Measurements from ENCODE around the gene WDR5. TPM values are rescaled to one million over a fixed set of nuclear protein-coding genes. Genes with fewer than 3 reads are reported as not detected.

Gene WDR5
- total RNA-seq, 1 experiment from 2014 or later: 62.5 TPM

- DNase-seq (ENCODE audit: low spot score) (no peak), ATAC-seq (no peak)
- peaks cover 9% of the 10 kb centered on the region for H3K9me3 Mint-ChIP-seq
- TF ChIP-seq GTF2I (CRISPR knock-in tag; conservative IDR thresholded peaks at IDR 0.05): peak; percentile 30; the same call in 1 of the 2 replicates
- TF ChIP-seq, protein P1, sequence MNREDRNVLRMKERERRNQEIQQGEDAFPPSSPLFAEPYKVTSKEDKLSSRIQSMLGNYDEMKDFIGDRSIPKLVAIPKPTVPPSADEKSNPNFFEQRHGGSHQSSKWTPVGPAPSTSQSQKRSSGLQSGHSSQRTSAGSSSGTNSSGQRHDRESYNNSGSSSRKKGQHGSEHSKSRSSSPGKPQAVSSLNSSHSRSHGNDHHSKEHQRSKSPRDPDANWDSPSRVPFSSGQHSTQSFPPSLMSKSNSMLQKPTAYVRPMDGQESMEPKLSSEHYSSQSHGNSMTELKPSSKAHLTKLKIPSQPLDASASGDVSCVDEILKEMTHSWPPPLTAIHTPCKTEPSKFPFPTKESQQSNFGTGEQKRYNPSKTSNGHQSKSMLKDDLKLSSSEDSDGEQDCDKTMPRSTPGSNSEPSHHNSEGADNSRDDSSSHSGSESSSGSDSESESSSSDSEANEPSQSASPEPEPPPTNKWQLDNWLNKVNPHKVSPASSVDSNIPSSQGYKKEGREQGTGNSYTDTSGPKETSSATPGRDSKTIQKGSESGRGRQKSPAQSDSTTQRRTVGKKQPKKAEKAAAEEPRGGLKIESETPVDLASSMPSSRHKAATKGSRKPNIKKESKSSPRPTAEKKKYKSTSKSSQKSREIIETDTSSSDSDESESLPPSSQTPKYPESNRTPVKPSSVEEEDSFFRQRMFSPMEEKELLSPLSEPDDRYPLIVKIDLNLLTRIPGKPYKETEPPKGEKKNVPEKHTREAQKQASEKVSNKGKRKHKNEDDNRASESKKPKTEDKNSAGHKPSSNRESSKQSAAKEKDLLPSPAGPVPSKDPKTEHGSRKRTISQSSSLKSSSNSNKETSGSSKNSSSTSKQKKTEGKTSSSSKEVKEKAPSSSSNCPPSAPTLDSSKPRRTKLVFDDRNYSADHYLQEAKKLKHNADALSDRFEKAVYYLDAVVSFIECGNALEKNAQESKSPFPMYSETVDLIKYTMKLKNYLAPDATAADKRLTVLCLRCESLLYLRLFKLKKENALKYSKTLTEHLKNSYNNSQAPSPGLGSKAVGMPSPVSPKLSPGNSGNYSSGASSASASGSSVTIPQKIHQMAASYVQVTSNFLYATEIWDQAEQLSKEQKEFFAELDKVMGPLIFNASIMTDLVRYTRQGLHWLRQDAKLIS (CRISPR knock-in tag; IDR thresholded peaks at IDR 0.05; ENCODE audit: borderline replicate concordance): no peak
- 0 out of 2 replicates have a peak, but pooled peaks have one; percentile 18 for TF ChIP-seq ZNF121 (CRISPR knock-in tag; IDR thresholded peaks at IDR 0.05)
- no peak for TF ChIP-seq ESRRA (CRISPR knock-in tag; IDR thresholded peaks at IDR 0.05; ENCODE audit: borderline replicate concordance)
- no peak for TF ChIP-seq ELF4 (CRISPR knock-in tag; IDR thresholded peaks at IDR 0.05; ENCODE audit: low read depth)
- CTCF ChIA-PET: interaction anchor here (0.8 to 2.1 kb wide), 2 partner anchors 16 to 18 kb away, joined by 3 to 9 read pairs; no protein-coding TSS in a partner anchor
- POLR2A ChIA-PET: interaction anchor here (0.6 kb wide), 1 partner anchor 134 kb away, joined by 4 read pairs; no protein-coding TSS in a partner anchor
- peaks cover 6% of the 10 kb centered on the region for H3K36me3 Mint-ChIP-seq
- H3K4me3 Mint-ChIP-seq: no peak overlapping the region
- H3K27ac Mint-ChIP-seq: no peak overlapping the region
- no peaks in the 10 kb centered on the region; the same call in 1 of the 2 replicates for H3K27me3 Mint-ChIP-seq (ENCODE audit: low read depth)
- H3K4me1 Mint-ChIP-seq: peaks cover 6% of the 10 kb centered on the region
These were observed 51.2 kb downstream of the WDR5 start for GRCh38 chr9:134187110-134187531.

DNA sequence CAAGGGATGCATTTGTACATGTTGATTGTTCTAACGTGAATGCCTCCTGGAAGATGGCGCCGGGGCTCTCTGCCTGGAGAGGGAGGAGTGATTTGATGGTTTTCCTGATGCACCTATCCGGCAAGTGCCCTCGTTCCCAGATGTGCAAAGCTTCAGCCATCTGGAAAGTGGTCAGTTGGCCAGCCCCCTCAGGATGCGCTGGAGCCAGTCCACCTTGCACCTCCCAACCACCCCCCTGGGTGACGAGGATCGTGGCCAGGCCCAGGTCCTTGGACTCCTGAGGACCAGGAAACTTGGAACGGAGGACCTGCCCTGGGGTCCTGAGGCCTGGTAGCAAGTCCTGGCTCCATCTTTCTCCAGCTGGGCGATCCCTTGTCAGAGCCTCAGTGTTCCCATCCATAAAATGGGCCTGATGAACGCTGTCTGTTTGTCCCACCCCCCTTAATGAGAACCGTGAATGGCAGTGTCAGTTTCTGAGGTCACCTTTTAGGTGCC is 52.1 kb downstream of the WDR5 start:
- ChIA-PET POLR2A (no interaction called here), CTCF (interaction anchor here (0.6 to 2.2 kb wide), 3 partner anchors 13 to 406 kb away, joined by 3 to 7 read pairs (median 4); no protein-coding TSS in a partner anchor)
- no peak overlapping the region for H3K4me3 Mint-ChIP-seq
- TF ChIP-seq SMAD3 (CRISPR knock-in tag; IDR thresholded peaks at IDR 0.05; ENCODE audit: borderline replicate concordance): no peak
- 0 out of 2 replicates have a peak, but pooled peaks have one; percentile 31 for TF ChIP-seq GTF2I (CRISPR knock-in tag; conservative IDR thresholded peaks at IDR 0.05)
- TF ChIP-seq NR2C2 (CRISPR knock-in tag; IDR thresholded peaks at IDR 0.05): no peak
- TF ChIP-seq, protein P2, sequence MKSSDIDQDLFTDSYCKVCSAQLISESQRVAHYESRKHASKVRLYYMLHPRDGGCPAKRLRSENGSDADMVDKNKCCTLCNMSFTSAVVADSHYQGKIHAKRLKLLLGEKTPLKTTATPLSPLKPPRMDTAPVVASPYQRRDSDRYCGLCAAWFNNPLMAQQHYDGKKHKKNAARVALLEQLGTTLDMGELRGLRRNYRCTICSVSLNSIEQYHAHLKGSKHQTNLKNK (CRISPR knock-in tag; IDR thresholded peaks at IDR 0.05): no peak
- ATAC-seq (no peak), DNase-seq (ENCODE audit: low spot score) (no peak)
- no peaks in the 10 kb centered on the region for H3K36me3 Mint-ChIP-seq
- H3K27me3 Mint-ChIP-seq (ENCODE audit: low read depth): no peaks in the 10 kb centered on the region; the same call in 1 of the 2 replicates
- H3K9me3 Mint-ChIP-seq: peaks cover under 1% of the 10 kb centered on the region; the same call in 1 of the 2 replicates
- no peak overlapping the region for H3K27ac Mint-ChIP-seq
- H3K4me1 Mint-ChIP-seq: peaks cover 6% of the 10 kb centered on the region

DNA sequence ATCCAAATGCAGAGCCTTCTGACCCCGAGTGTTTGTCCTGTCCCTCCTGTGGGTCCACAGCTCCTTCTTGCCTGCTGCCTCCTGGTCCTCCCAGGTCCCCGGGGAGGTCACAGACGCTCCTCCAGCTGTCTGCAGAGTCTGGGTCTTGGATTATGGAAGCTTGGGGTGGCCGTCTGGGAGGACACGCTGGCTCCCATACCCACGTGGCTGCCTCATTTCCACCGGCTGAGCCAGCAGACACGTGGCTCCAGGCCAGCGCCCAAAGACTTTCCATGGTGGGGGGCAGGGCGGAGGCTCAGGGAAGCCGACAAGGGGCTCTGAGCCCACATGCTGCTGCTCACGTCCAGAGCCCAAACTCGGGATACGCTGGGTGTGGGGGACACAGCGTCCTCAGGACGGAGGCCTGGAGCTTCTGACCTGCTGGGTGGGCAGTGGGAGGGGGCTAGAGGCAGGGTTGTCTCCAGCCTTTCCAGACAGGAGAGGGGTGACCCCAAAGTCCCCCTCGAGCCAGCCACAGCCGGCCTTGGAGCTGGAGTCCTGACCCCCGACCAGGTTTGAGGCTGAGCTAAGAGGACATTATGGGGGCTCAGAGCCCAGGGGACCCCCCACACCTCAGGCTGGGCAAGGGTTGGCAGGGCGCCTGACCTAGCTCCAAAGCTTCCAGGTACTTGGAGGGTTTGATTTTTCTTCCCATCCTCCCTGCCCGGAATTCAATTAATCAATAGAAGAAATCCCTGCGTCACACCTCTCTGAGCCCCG is 52.7 kb downstream of the WDR5 start:
- ATAC-seq (no peak), DNase-seq (ENCODE audit: low spot score) (no peak)
- Mint-ChIP-seq H3K36me3 (no peaks in the 10 kb centered on the region), H3K4me3 (no peak overlapping the region), H3K9me3 (no peaks in the 10 kb centered on the region), H3K27me3 (ENCODE audit: low read depth) (no peaks in the 10 kb centered on the region; the same call in 1 of the 2 replicates), H3K4me1 (peaks cover 6% of the 10 kb centered on the region), H3K27ac (no peak overlapping the region)
- ChIA-PET CTCF (interaction anchor here (0.6 to 2.2 kb wide), 3 partner anchors 13 to 406 kb away, joined by 3 to 7 read pairs (median 4); no protein-coding TSS in a partner anchor), POLR2A (no interaction called here)
- TF ChIP-seq, protein P3, sequence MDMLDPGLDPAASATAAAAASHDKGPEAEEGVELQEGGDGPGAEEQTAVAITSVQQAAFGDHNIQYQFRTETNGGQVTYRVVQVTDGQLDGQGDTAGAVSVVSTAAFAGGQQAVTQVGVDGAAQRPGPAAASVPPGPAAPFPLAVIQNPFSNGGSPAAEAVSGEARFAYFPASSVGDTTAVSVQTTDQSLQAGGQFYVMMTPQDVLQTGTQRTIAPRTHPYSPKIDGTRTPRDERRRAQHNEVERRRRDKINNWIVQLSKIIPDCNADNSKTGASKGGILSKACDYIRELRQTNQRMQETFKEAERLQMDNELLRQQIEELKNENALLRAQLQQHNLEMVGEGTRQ (CRISPR knock-in tag; IDR thresholded peaks at IDR 0.05): no peak
- TF ChIP-seq, protein P4, sequence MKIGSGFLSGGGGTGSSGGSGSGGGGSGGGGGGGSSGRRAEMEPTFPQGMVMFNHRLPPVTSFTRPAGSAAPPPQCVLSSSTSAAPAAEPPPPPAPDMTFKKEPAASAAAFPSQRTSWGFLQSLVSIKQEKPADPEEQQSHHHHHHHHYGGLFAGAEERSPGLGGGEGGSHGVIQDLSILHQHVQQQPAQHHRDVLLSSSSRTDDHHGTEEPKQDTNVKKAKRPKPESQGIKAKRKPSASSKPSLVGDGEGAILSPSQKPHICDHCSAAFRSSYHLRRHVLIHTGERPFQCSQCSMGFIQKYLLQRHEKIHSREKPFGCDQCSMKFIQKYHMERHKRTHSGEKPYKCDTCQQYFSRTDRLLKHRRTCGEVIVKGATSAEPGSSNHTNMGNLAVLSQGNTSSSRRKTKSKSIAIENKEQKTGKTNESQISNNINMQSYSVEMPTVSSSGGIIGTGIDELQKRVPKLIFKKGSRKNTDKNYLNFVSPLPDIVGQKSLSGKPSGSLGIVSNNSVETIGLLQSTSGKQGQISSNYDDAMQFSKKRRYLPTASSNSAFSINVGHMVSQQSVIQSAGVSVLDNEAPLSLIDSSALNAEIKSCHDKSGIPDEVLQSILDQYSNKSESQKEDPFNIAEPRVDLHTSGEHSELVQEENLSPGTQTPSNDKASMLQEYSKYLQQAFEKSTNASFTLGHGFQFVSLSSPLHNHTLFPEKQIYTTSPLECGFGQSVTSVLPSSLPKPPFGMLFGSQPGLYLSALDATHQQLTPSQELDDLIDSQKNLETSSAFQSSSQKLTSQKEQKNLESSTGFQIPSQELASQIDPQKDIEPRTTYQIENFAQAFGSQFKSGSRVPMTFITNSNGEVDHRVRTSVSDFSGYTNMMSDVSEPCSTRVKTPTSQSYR (CRISPR knock-in tag; IDR thresholded peaks at IDR 0.05): no peak
- TF ChIP-seq CTCF (IDR thresholded peaks at IDR 0.05) (no peak), RELA (CRISPR knock-in tag; IDR thresholded peaks at IDR 0.05; ENCODE audit: borderline replicate concordance) (no peak), ARID4B (CRISPR knock-in tag; IDR thresholded peaks at IDR 0.05; ENCODE audit: borderline replicate concordance) (no peak)
